Measurements from ENCODE around the gene ANKRD7. TPM values are rescaled to one million over a fixed set of nuclear protein-coding genes. Genes with fewer than 3 reads are reported as not detected.

The ANKRD7 gene
- total and polyA plus RNA-seq, 11 donors, result 0.23 to 1.3 (median 0.43) TPM; not detected in 4

- H3K36me3 ChIP-seq, result peaks cover 0 to 53% (median 38%) of the 10 kb centered on the region in 9 donors
- ATAC-seq, result no peak
- H3K4me1 ChIP-seq, result peaks cover 0 to 41% (median 22%) of the 10 kb centered on the region in 12 donors
- H3K4me3 ChIP-seq, result no peak overlapping the region
- no peaks in the 10 kb centered on the region for H3K27me3 ChIP-seq
- intact Hi-C loops (cut with DNase I), result no loop called here
- H3K27ac ChIP-seq, result no peak overlapping the region
- no peak for TF ChIP-seq POLR2A (IDR thresholded peaks at IDR 0.05)
- TF ChIP-seq, protein P1, sequence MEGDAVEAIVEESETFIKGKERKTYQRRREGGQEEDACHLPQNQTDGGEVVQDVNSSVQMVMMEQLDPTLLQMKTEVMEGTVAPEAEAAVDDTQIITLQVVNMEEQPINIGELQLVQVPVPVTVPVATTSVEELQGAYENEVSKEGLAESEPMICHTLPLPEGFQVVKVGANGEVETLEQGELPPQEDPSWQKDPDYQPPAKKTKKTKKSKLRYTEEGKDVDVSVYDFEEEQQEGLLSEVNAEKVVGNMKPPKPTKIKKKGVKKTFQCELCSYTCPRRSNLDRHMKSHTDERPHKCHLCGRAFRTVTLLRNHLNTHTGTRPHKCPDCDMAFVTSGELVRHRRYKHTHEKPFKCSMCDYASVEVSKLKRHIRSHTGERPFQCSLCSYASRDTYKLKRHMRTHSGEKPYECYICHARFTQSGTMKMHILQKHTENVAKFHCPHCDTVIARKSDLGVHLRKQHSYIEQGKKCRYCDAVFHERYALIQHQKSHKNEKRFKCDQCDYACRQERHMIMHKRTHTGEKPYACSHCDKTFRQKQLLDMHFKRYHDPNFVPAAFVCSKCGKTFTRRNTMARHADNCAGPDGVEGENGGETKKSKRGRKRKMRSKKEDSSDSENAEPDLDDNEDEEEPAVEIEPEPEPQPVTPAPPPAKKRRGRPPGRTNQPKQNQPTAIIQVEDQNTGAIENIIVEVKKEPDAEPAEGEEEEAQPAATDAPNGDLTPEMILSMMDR (IDR thresholded peaks at IDR 0.05), result no peak
- no peaks in the 10 kb centered on the region for H3K9me3 ChIP-seq
- no peak for DNase-seq
Measured at GRCh38 chr7:118186501-118186900, 38.0 kb upstream of the ANKRD7 start.

- TF ChIP-seq, protein P1 (IDR thresholded peaks at IDR 0.05), result no peak
- no peak for TF ChIP-seq POLR2A (IDR thresholded peaks at IDR 0.05)
- Histone ChIP-seq H3K4me1 (no peaks in the 10 kb centered on the region), H3K27ac (no peak overlapping the region), H3K9me3 (no peaks in the 10 kb centered on the region), H3K36me3 (peaks cover 0 to 48% (median 33%) of the 10 kb centered on the region in 9 donors), H3K4me3 (no peak overlapping the region), H3K27me3 (no peaks in the 10 kb centered on the region)
- DNase-seq (no peak), ATAC-seq (no peak)
- intact Hi-C loops (cut with DNase I), result loop anchor here in 1 of 10 donors (10.0 kb wide), 1 partner anchor 980 kb away; no protein-coding TSS in a partner anchor
- WGBS, 4 donors, result 81 to 88% (median 85%) methylated on average over 2 of the region's 2 CpGs
Measured at GRCh38 chr7:118194571-118194970, 29.9 kb upstream of the ANKRD7 start.

DNA sequence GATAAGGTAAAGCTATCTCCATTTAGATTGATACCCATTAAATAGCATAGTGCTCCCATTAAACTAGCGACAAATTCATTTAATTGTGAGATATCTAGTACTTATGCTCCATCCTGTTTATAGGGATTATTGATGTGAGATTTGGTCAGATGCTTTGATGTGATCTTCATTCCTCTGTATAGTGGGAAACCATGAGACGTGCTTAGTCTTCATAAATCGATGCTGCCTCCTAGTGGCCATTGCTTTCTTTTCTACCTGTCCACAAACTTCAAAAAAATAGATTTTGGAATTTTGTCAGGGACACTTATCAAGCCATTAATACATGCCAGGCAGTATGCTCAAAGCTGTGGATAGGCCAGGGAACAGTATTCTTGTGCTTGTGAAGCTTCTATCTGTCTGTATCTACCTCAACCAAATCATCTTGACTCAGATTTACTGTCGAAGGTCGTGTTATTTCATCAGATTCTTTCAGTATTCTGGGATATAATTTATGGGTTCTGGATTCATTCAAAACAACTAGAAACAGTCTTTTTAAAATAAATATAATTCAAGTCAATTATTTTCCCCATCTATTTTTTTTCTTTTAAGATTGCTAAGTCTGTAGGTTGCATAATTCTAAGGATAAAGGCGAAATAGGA, 28.5 kb upstream of the ANKRD7 start:
- no peak overlapping the region for H3K27ac ChIP-seq
- intact Hi-C loops (cut with DNase I), result loop anchor here in 1 of 10 donors (5.0 to 10.0 kb wide), 2 partner anchors 444 to 981 kb away; no protein-coding TSS in a partner anchor
- H3K36me3 ChIP-seq, result peaks cover 0 to 34% (median 19%) of the 10 kb centered on the region in 9 donors
- ATAC-seq, result peak in 2 of 4 donors; percentile 66 to 70
- 54 to 56% (median 55%) methylated on average over 6 of the region's 6 CpGs for WGBS, 4 donors
- no peaks in the 10 kb centered on the region for H3K4me1 ChIP-seq
- no peaks in the 10 kb centered on the region for H3K27me3 ChIP-seq
- TF ChIP-seq, protein P1 (IDR thresholded peaks at IDR 0.05), result peak; percentile 55 to 78 (median 64)
- no peak for TF ChIP-seq POLR2A (IDR thresholded peaks at IDR 0.05)
- no peaks in the 10 kb centered on the region for H3K9me3 ChIP-seq
- no peak overlapping the region for H3K4me3 ChIP-seq
- DNase-seq, result peak in 2 of 5 donors; percentile 28 to 34

- no peak for DNase-seq
- no peaks in the 10 kb centered on the region for H3K4me1 ChIP-seq
- no peak for ATAC-seq
- WGBS, 4 donors, result 52 to 70% (median 59%) methylated on average over 2 of the region's 2 CpGs
- H3K27ac ChIP-seq, result no peak overlapping the region
- no peak overlapping the region for H3K4me3 ChIP-seq
- TF ChIP-seq, protein P1 (IDR thresholded peaks at IDR 0.05), result no peak
- TF ChIP-seq POLR2A (IDR thresholded peaks at IDR 0.05), result no peak
- intact Hi-C loops (cut with DNase I), result no loop called here
- H3K27me3 ChIP-seq, result no peaks in the 10 kb centered on the region
- no peaks in the 10 kb centered on the region for H3K36me3 ChIP-seq
- no peaks in the 10 kb centered on the region for H3K9me3 ChIP-seq
Measured at GRCh38 chr7:118202061-118202460, 22.4 kb upstream of the ANKRD7 start.
